ENCODE measurements around the gene ACSBG1. TPM values are rescaled to one million over a fixed set of nuclear protein-coding genes. Genes with fewer than 3 reads are reported as not detected.

The ACSBG1 gene
- polyA plus RNA-seq, 1 donor (not counting 4 experiments of a cell fraction or from before 2014, with no cell fraction given), result 0.01 TPM

GRCh38 chr15:78274994-78275393, 40.6 kb upstream of the ACSBG1 start:
- no peaks in the 10 kb centered on the region for H4K20me1 ChIP-seq (ENCODE audit: control insufficient read depth, extremely low read depth, insufficient read depth, low read length)
- TF ChIP-seq CTCF (optimal IDR thresholded peaks at IDR 0.05 in 1 of 3, IDR thresholded peaks at IDR 0.05 in 1 of 3, conservative IDR thresholded peaks at IDR 0.05 in 1 of 3; ENCODE audit: extremely low read depth in 1 of 3, insufficient read depth in 2 of 3, low read length in 3 of 3), result no peak
- TF ChIP-seq EZH2 (IDR thresholded peaks at IDR 0.05; ENCODE audit: low read length), result no peak
- H3K9ac ChIP-seq (ENCODE audit: control insufficient read depth, extremely low read depth, insufficient read depth, low read length), result no peak overlapping the region
- FAIRE-seq, result no peak
- no peaks in the 10 kb centered on the region for H3K9me3 ChIP-seq (ENCODE audit: control insufficient read depth, low read depth, low read length)
- H3K27ac ChIP-seq (ENCODE audit: control insufficient read depth, insufficient read depth, low read length), result no peak overlapping the region
- dilution Hi-C loops (cut with MboI; ENCODE audit: extremely low pct_ligation_motif_present, low sequenced_read_pairs), result no loop called here
- H3K9me1 ChIP-seq (ENCODE audit: control insufficient read depth, extremely low read depth, insufficient read depth, low read length), result no peaks in the 10 kb centered on the region
- no peak overlapping the region for H3K4me2 ChIP-seq (ENCODE audit: control insufficient read depth, extremely low read depth, insufficient read depth, low read depth, low read length)
- no peak overlapping the region for H2AFZ ChIP-seq (ENCODE audit: control insufficient read depth, low read length)
- H3K27me3 ChIP-seq (ENCODE audit: control insufficient read depth, extremely low read depth, insufficient read depth, low read length), result no peaks in the 10 kb centered on the region
- no peaks in the 10 kb centered on the region for H3K4me1 ChIP-seq (ENCODE audit: control insufficient read depth, extremely low read depth, insufficient read depth, low read length)
- H3K79me2 ChIP-seq (ENCODE audit: control insufficient read depth, insufficient read depth, low read length), result no peaks in the 10 kb centered on the region
- no peak for DNase-seq (ENCODE audit: low read depth, low spot score)
- H3K36me3 ChIP-seq (ENCODE audit: control insufficient read depth in 2 of 2, extremely low read depth in 1 of 2, insufficient read depth in 2 of 2, low read length in 2 of 2), result peaks cover 0 to 1% of the 10 kb centered on the region in 2 experiments
- no peak overlapping the region for H3K4me3 ChIP-seq (ENCODE audit: control insufficient read depth in 2 of 3, extremely low read depth in 1 of 3, insufficient read depth in 2 of 3, low read depth in 1 of 3, low read length in 3 of 3)

DNA sequence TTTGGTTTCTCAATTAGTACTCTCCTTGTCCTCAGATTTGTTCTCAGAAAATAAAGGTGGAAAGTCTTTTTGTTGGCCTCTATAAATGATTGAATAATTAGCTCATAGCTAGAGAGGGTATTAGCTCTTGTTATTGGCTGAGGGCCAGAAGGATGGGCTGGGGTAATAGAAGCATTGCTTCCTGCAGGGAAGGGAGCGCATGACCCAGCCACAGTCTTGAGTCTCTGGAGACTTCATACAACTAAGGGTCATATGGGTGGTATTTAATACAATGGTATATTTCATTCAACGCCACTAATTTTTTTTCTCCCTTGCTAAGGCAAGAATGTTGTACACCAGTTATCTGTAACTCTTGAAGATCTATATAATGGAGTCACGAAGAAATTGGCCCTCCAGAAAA, 38.4 kb upstream of the ACSBG1 start:
- DNase-seq (ENCODE audit: low read depth, low spot score), result no peak
- dilution Hi-C loops (cut with MboI; ENCODE audit: extremely low pct_ligation_motif_present, low sequenced_read_pairs), result no loop called here
- Histone ChIP-seq H3K79me2 (ENCODE audit: control insufficient read depth, insufficient read depth, low read length) (no peaks in the 10 kb centered on the region), H3K9me1 (ENCODE audit: control insufficient read depth, extremely low read depth, insufficient read depth, low read length) (no peaks in the 10 kb centered on the region), H3K27ac (ENCODE audit: control insufficient read depth, insufficient read depth, low read length) (no peak overlapping the region), H3K36me3 (ENCODE audit: control insufficient read depth in 2 of 2, extremely low read depth in 1 of 2, insufficient read depth in 2 of 2, low read length in 2 of 2) (peaks cover 0 to 1% of the 10 kb centered on the region in 2 experiments), H3K4me1 (ENCODE audit: control insufficient read depth, extremely low read depth, insufficient read depth, low read length) (no peaks in the 10 kb centered on the region), H4K20me1 (ENCODE audit: control insufficient read depth, extremely low read depth, insufficient read depth, low read length) (no peaks in the 10 kb centered on the region), H2AFZ (ENCODE audit: control insufficient read depth, low read length) (no peak overlapping the region), H3K4me3 (ENCODE audit: control insufficient read depth in 2 of 3, extremely low read depth in 1 of 3, insufficient read depth in 2 of 3, low read depth in 1 of 3, low read length in 3 of 3) (no peak overlapping the region), H3K4me2 (ENCODE audit: control insufficient read depth, extremely low read depth, insufficient read depth, low read depth, low read length) (no peak overlapping the region), H3K27me3 (ENCODE audit: control insufficient read depth, extremely low read depth, insufficient read depth, low read length) (no peaks in the 10 kb centered on the region), H3K9ac (ENCODE audit: control insufficient read depth, extremely low read depth, insufficient read depth, low read length) (no peak overlapping the region), H3K9me3 (ENCODE audit: control insufficient read depth, low read depth, low read length) (no peaks in the 10 kb centered on the region)
- TF ChIP-seq EZH2 (IDR thresholded peaks at IDR 0.05; ENCODE audit: low read length) (no peak), CTCF (optimal IDR thresholded peaks at IDR 0.05 in 1 of 3, IDR thresholded peaks at IDR 0.05 in 1 of 3, conservative IDR thresholded peaks at IDR 0.05 in 1 of 3; ENCODE audit: extremely low read depth in 1 of 3, insufficient read depth in 2 of 3, low read length in 3 of 3) (no peak)
- no peak for FAIRE-seq

Data from keratinocyte (primary cell).